HG02610 (cell line): ENCODE measurements around the gene SURF6.
"Not testable (repeated sequence)": the region's sequence is repeated elsewhere in the genome, so short reads cannot be mapped to it uniquely, and the experiment has no call there.

ENCODE experiments used
- ATAC-seq: cut with Tn5 transposase; IDR thresholded peaks from one replicate; pipeline ENCODE4 v1.9.1; 2021; ENCODE audit warnings: mild to moderate bottlenecking, moderate library complexity; ENCODE audit not compliant: unreplicated experiment

Gene SURF6

GRCh38 chr9:133348718-133349573, 13.0 kb upstream of the SURF6 start:
- ATAC-seq: no peak

- peak; percentile 57 for ATAC-seq
Observed at GRCh38 chr9:133347985-133348717, 12.2 kb upstream of the SURF6 start, which contains the start of the genes MED22 and RPL7A. Gene MED22, minus strand, starts transcription at chr9:133348131. Its CDS starts 1,469 bp downstream, at chr9:133346662. Gene RPL7A, plus strand, starts transcription at chr9:133348218. Its CDS starts 26 bp downstream, at chr9:133348244.

GRCh38 chr9:133347515-133347984, 11.6 kb upstream of the SURF6 start:
- peak; percentile 23 for ATAC-seq

GRCh38 chr9:133346021-133346785, 10.2 kb upstream of the SURF6 start:
- no peak for ATAC-seq

GRCh38 chr9:133345596-133345995, 9.6 kb upstream of the SURF6 start:
- no peak for ATAC-seq

GRCh38 chr9:133344979-133345378, 9.0 kb upstream of the SURF6 start:
- ATAC-seq: no peak

- ATAC-seq: no peak
Observed at GRCh38 chr9:133344071-133344470, 8.1 kb upstream of the SURF6 start.

GRCh38 chr9:133342570-133342969, 6.6 kb upstream of the SURF6 start:
- ATAC-seq: no peak

GRCh38 chr9:133342069-133342406, 6.0 kb upstream of the SURF6 start:
- no peak for ATAC-seq

GRCh38 chr9:133341369-133342068, 5.5 kb upstream of the SURF6 start:
- no peak for ATAC-seq

GRCh38 chr9:133340916-133341315, 4.9 kb upstream of the SURF6 start:
- ATAC-seq: no peak

GRCh38 chr9:133340256-133340655, 4.3 kb upstream of the SURF6 start:
- ATAC-seq: no peak

- ATAC-seq: no peak
Observed at GRCh38 chr9:133339641-133340040, 3.7 kb upstream of the SURF6 start.

- not testable (repeated sequence) for ATAC-seq
Observed at GRCh38 chr9:133334888-133335287, 1.1 kb downstream of the SURF6 start.

- no peak for ATAC-seq
Observed at GRCh38 chr9:133334161-133334560, 1.8 kb downstream of the SURF6 start.

- no peak for ATAC-seq
Observed at GRCh38 chr9:133333566-133333965, 2.4 kb downstream of the SURF6 start.

GRCh38 chr9:133333011-133333410, 3.0 kb downstream of the SURF6 start:
- no peak for ATAC-seq

GRCh38 chr9:133332381-133332730, 3.6 kb downstream of the SURF6 start:
- no peak for ATAC-seq

GRCh38 chr9:133331641-133332380, 4.2 kb downstream of the SURF6 start:
- ATAC-seq: no peak

- ATAC-seq: no peak
Observed at GRCh38 chr9:133331221-133331620, 4.8 kb downstream of the SURF6 start.
